NB4 (cell line): Measurements from ENCODE around the gene GSG1L2.

Source experiments
- DNase-seq: peaks from one replicate; pipeline ENCODE4 v3.0.0; 2010; ENCODE audit warnings: low read depth
- H3K4me3 ChIP-seq: one replicate; pipeline ENCODE4 v1.5.1; 2011; ENCODE audit warnings: mild to moderate bottlenecking, low read depth, low read length, moderate library complexity
- CTCF ChIP-seq: IDR thresholded peaks from one replicate; pipeline ENCODE4 v1.5.1; 2012; ENCODE audit warnings: low read depth, low read length
- MAX ChIP-seq: IDR thresholded peaks from 2 replicates; pipeline ENCODE4 v1.6.1; 2011; ENCODE audit warnings: low read depth, low read length
- MYC ChIP-seq: IDR thresholded peaks from 2 replicates; pipeline ENCODE4 v1.6.1; 2011; ENCODE audit warnings: low read depth, low read length
- POLR2A ChIP-seq: IDR thresholded peaks from 2 replicates; pipeline ENCODE4 v1.6.1; 2011; ENCODE audit warnings: mild to moderate bottlenecking; ENCODE audit not compliant: insufficient read length; ENCODE audit errors: extremely low read depth

GSG1L2 gene

GRCh38 chr17:9859781-9860180 lies 37.9 kb upstream of the GSG1L2 start:
- no peak for DNase-seq
- TF ChIP-seq MYC (no peak), MAX (no peak), POLR2A (no peak), CTCF (no peak)
- no peak overlapping the region for H3K4me3 ChIP-seq

- no peak for DNase-seq
- no peak overlapping the region for H3K4me3 ChIP-seq
- TF ChIP-seq MAX: no peak
- TF ChIP-seq CTCF: no peak
- no peak for TF ChIP-seq MYC
- no peak for TF ChIP-seq POLR2A
Measured at GRCh38 chr17:9855036-9855435, 33.2 kb upstream of the GSG1L2 start.

GRCh38 chr17:9854255-9854654 lies 32.4 kb upstream of the GSG1L2 start:
- no peak for TF ChIP-seq MAX
- no peak for TF ChIP-seq CTCF
- TF ChIP-seq POLR2A: no peak
- no peak for TF ChIP-seq MYC
- no peak overlapping the region for H3K4me3 ChIP-seq
- DNase-seq: no peak

GRCh38 chr17:9850151-9850550 lies 28.3 kb upstream of the GSG1L2 start:
- no peak for DNase-seq
- TF ChIP-seq CTCF (no peak), MAX (no peak), MYC (no peak)
- no peak overlapping the region for H3K4me3 ChIP-seq

- no peak overlapping the region for H3K4me3 ChIP-seq
- no peak for TF ChIP-seq MAX
- no peak for TF ChIP-seq MYC
- TF ChIP-seq CTCF: no peak
- TF ChIP-seq POLR2A: no peak
- no peak for DNase-seq
Measured at GRCh38 chr17:9845306-9845705, 23.4 kb upstream of the GSG1L2 start.

- TF ChIP-seq CTCF (no peak), POLR2A (no peak), MAX (no peak), MYC (no peak)
- H3K4me3 ChIP-seq: no peak overlapping the region
- no peak for DNase-seq
Measured at GRCh38 chr17:9844153-9844552, 22.3 kb upstream of the GSG1L2 start.
